Measurements from ENCODE around the gene LHX8.

Gene LHX8

DNA sequence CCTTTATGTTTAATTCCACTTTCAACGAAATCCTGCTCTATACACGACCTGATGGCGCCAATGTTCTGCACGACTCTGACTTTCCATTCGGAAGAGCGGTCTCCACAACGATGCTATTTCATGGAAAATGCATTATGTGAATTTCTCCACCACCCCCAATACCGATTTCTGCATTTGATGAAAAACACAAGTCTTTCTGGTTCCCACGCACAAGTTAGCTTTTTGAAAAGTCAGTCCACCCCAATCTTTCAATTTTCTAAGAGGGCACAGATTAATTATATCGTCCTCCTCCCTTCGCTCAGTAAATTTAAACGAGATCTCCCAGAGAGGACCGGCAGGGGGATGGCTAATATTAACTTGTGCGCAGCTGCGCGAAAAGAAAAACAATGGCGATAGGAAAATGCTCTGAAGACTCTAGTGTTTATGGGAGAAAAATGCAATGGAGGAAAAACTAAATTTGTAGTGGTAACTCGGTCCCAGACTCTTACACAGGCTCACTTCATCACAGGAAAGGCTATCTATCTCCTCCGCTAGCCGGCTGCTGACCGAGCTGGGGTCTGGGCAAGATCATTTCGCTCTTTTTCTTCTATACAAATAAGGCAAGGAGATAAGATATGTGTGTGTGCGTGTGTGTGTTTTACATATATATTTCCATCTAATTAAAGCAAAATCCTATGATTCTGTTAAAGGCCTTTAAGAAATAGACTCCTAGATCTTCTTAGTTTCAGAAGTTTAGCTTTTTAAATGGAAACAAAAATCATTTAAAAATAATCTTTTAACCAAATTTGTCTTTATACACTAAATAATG is 1.2 kb upstream of the LHX8 start:
- no peak overlapping the region for H3K4me3 ChIP-seq (ENCODE audit: low read depth, low read length)
- TF ChIP-seq, protein P1, sequence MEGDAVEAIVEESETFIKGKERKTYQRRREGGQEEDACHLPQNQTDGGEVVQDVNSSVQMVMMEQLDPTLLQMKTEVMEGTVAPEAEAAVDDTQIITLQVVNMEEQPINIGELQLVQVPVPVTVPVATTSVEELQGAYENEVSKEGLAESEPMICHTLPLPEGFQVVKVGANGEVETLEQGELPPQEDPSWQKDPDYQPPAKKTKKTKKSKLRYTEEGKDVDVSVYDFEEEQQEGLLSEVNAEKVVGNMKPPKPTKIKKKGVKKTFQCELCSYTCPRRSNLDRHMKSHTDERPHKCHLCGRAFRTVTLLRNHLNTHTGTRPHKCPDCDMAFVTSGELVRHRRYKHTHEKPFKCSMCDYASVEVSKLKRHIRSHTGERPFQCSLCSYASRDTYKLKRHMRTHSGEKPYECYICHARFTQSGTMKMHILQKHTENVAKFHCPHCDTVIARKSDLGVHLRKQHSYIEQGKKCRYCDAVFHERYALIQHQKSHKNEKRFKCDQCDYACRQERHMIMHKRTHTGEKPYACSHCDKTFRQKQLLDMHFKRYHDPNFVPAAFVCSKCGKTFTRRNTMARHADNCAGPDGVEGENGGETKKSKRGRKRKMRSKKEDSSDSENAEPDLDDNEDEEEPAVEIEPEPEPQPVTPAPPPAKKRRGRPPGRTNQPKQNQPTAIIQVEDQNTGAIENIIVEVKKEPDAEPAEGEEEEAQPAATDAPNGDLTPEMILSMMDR (IDR thresholded peaks at IDR 0.05; ENCODE audit: borderline replicate concordance, insufficient read depth, low read depth, low read length), result no peak

DNA sequence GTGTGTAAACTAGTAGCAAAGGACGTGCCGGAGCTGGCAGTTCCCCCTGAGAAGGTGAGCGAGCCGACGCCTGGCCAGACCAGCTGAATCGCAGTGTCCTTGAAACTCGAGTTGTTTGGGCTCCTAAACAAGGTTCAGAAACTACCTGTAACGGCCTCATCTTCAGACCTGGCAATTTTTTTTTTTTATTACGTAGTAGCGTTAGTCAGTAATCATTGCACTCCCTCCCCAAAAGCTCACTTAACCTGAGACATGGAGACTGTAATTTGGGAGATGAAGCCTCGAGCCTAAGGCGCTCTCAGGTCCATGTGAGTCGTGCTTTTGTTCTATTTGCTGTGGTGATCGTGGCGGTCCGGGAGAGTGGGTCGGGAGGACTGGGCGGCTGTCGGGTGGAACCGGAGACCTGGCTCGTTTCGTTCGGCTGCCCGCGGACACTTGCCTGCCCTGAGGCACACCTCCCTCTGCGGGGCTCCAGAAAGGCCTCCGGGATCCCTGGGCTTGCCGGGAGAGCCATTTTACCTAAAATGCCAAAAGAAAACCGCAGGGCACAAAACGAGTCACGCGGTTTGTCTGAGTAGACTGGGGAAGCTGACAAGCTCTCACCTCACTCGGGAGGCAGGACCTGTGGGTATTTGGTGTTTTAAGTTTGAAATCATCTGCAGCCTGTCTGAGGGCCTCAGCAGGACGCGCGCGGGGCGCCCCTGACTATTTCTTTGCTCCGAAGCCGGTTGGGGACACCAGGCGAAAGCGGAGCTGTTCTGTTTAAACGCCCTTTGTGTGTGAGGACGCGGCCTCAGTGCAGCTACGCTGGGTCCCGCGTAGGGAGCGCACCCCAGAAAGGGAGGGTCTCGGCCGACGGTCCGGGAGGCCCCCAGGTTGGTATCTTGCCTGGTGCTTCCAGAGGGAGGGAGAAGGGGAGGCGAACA is 722 bp downstream of the LHX8 start:
- H3K4me3 ChIP-seq (ENCODE audit: low read depth, low read length), result no peak overlapping the region
- TF ChIP-seq, protein P1 (IDR thresholded peaks at IDR 0.05; ENCODE audit: borderline replicate concordance, insufficient read depth, low read depth, low read length), result no peak

DNA sequence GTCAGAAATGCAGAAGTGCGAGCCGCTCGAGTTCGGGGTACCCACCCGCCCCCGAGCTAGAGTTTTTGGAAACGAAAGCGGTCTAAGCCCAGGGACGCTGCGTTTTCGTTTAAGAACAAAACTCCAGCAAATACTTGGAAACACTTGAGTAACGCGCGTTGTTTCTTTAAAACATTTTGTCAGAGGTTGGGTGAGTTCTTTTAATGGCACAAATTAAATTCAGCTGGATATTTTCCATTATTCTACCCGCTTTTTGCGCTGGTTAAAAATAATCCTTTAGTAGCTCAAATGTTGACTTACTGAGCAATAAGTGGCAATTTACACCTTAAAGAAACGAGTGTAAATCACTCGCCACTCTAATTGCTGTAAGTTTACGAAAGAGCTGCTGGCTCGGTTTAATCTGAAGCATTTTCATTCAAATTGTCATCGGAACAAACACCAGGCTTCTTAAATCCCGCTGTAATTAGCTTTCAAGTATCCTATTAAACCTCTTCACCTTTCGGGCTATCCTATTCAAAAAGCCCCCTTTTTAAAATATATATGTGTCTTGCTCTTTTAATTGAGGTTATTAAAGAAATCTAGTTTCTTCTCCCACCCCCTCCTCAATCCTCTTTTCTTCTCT is 1.5 kb downstream of the LHX8 start:
- no peak overlapping the region for H3K4me3 ChIP-seq (ENCODE audit: low read depth, low read length)
- TF ChIP-seq, protein P1 (IDR thresholded peaks at IDR 0.05; ENCODE audit: borderline replicate concordance, insufficient read depth, low read depth, low read length), result no peak

DNA sequence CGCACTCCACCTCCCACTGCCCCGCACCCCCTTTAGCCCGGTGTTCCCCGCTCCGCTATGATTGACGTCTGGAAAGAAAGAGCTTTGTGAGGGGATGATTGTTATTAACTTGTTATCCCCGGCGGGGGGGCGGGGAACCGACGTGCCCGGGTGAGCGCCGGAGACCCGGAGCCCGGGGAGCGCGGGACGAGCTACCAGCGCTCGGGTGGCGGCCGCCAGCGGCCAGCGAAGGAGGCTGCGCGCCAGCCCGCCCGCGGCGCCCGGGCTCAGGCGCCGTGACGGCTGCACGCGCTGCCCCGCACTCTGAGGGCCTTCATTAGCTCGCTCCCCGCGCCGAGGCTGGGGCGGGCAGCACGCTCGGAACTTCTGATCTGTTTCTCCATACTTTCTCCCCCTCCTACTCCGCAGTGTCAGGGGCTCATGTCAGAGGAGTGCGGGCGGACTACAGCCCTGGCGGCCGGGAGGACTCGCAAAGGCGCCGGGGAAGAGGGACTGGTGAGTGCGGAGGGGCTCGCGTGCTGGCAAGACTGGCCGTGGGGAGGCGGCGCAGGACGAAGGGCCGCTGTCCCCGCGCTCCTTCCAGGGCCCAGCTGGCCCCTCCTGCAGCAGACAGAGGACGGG is 2.1 kb downstream of the LHX8 start:
- H3K4me3 ChIP-seq (ENCODE audit: low read depth, low read length), result no peak overlapping the region
- TF ChIP-seq, protein P1 (IDR thresholded peaks at IDR 0.05; ENCODE audit: borderline replicate concordance, insufficient read depth, low read depth, low read length), result no peak

DNA sequence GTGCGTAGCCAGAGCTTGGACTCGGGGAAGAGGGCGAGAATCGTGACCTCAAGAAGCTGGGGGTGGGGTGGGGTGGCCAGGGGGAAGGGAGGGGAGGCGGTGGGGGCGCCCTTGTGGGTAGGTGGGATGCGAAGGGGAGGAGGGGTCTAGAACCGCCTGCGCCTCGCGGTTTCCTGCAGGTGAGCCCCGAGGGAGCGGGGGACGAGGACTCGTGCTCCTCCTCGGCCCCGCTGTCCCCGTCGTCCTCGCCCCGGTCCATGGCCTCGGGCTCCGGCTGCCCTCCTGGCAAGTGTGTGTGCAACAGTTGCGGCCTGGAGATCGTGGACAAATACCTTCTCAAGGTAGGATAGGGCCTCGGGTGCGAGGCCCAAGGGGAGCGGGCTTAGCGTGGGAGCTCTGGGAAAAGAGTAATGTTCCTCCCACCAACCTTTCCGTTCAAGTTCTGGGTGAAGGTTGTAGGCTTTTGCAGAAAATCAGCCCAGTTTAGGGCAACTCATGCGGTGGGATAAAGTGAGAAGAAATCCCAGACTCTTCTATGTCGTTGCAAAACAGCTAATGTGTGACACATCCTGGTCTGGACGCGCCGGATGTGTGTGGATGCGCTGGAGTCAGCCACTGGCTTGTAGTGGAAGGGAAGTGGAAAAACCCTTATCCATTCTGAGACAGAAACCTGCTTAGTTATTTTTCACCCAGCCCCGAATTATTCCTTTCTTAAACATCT is 2.9 kb downstream of the LHX8 start:
- TF ChIP-seq, protein P1 (IDR thresholded peaks at IDR 0.05; ENCODE audit: borderline replicate concordance, insufficient read depth, low read depth, low read length), result no peak
- no peak overlapping the region for H3K4me3 ChIP-seq (ENCODE audit: low read depth, low read length)

DNA sequence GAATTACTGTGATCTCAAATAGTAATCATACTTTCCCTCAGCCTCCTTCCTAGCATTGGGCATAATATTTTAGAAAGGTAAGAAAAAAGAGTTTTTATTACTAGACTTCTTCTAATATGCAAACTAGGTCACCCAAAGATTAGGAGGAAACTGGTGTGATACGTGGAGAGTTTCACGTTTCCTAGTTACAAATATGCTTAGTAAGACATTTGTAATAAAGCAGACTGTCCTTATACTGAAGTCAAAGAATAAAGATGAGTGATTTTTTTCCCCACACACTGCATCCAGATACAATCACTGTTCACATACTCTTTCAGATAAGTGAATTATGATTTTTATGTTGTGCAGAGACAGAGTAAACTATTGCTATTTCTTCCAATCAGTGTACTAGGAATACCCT is 17.9 kb downstream of the LHX8 start:
- TF ChIP-seq, protein P1 (IDR thresholded peaks at IDR 0.05; ENCODE audit: borderline replicate concordance, insufficient read depth, low read depth, low read length), result no peak
- no peak overlapping the region for H3K4me3 ChIP-seq (ENCODE audit: low read depth, low read length)

Data from GM12875 (cell line).